Measurements from ENCODE around the gene MRPS17. TPM values are rescaled to one million over a fixed set of nuclear protein-coding genes. Genes with fewer than 3 reads are reported as not detected.

The MRPS17 gene
- total RNA-seq = 29.1 and 32.4 TPM in 2 replicates

DNA sequence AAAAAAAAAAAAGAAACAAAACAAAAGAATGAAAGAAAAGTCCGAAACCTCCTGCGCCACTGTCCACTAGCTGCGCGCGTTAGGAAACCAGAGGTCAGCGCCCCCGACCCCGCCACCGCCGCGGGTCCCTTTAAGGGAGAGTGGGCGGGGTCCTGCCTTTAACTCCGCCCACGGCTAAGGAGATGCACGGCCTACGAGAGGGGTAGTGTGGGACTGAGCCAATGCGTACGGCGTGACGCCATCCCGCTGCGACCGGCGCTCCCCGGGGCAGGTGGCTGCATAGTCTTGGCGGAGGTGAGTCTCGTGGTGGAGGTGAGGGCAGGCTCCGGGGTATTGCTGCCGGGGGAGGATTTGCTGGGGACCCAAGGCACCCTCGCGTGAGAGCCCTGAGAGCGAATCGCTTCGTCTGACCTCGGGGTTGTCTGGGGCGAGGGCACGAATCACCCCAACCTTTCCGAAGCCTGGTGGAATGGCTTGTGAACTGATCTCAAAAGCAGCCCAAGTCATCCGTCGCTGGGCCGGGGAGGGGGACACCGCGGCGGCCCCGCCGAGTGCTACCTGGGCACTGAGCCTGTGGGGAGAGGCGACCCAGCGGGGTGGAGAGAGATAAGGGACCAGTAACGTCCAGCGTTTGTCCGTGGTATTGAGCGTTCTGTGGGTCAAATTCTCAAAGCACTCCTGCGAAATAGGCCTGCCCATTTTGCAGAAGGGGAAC is at the start of gene MRPS17:
MRPS17 (plus strand) TSS at position 241 of the 715 bp plus-strand sequence. CDS start 1,319 bp downstream, outside the sequence.
- TF ChIP-seq, protein P1, sequence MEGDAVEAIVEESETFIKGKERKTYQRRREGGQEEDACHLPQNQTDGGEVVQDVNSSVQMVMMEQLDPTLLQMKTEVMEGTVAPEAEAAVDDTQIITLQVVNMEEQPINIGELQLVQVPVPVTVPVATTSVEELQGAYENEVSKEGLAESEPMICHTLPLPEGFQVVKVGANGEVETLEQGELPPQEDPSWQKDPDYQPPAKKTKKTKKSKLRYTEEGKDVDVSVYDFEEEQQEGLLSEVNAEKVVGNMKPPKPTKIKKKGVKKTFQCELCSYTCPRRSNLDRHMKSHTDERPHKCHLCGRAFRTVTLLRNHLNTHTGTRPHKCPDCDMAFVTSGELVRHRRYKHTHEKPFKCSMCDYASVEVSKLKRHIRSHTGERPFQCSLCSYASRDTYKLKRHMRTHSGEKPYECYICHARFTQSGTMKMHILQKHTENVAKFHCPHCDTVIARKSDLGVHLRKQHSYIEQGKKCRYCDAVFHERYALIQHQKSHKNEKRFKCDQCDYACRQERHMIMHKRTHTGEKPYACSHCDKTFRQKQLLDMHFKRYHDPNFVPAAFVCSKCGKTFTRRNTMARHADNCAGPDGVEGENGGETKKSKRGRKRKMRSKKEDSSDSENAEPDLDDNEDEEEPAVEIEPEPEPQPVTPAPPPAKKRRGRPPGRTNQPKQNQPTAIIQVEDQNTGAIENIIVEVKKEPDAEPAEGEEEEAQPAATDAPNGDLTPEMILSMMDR (IDR thresholded peaks at IDR 0.05; ENCODE audit: insufficient read depth, low read length, severe bottlenecking) = no peak
- peak; percentile 86 for DNase-seq (ENCODE audit: low read depth)
- no peak for FAIRE-seq
- peaks cover 10% of the 10 kb centered on the region for H3K36me3 ChIP-seq (ENCODE audit: control insufficient read depth, insufficient read depth, low read length)
- no peaks in the 10 kb centered on the region for H3K27me3 ChIP-seq (ENCODE audit: control insufficient read depth, insufficient read depth, low read length)
- H3K4me3 ChIP-seq (ENCODE audit: low read depth, low read length) = peak within 1 kb of the TSS; percentile 99

- no peak for DNase-seq (ENCODE audit: low read depth)
- FAIRE-seq = no peak
- no peak overlapping the region for H3K4me3 ChIP-seq (ENCODE audit: low read depth, low read length)
- TF ChIP-seq, protein P1 (IDR thresholded peaks at IDR 0.05; ENCODE audit: insufficient read depth, low read length, severe bottlenecking) = no peak
- H3K27me3 ChIP-seq (ENCODE audit: control insufficient read depth, insufficient read depth, low read length) = no peaks in the 10 kb centered on the region
- no peaks in the 10 kb centered on the region for H3K36me3 ChIP-seq (ENCODE audit: control insufficient read depth, insufficient read depth, low read length)
Measured at GRCh38 chr7:55903985-55904759, 47.5 kb upstream of the MRPS17 start.

GRCh38 chr7:55912748-55913158 is 38.9 kb upstream of the MRPS17 start:
- no peaks in the 10 kb centered on the region for H3K36me3 ChIP-seq (ENCODE audit: control insufficient read depth, insufficient read depth, low read length)
- TF ChIP-seq, protein P1 (IDR thresholded peaks at IDR 0.05; ENCODE audit: insufficient read depth, low read length, severe bottlenecking) = no peak
- no peak for FAIRE-seq
- H3K27me3 ChIP-seq (ENCODE audit: control insufficient read depth, insufficient read depth, low read length) = no peaks in the 10 kb centered on the region
- H3K4me3 ChIP-seq (ENCODE audit: low read depth, low read length) = no peak overlapping the region
- DNase-seq (ENCODE audit: low read depth) = no peak

GRCh38 chr7:55917771-55918170 is 33.9 kb upstream of the MRPS17 start:
- TF ChIP-seq, protein P1 (IDR thresholded peaks at IDR 0.05; ENCODE audit: insufficient read depth, low read length, severe bottlenecking) = no peak
- H3K4me3 ChIP-seq (ENCODE audit: low read depth, low read length) = no peak overlapping the region
- no peaks in the 10 kb centered on the region for H3K27me3 ChIP-seq (ENCODE audit: control insufficient read depth, insufficient read depth, low read length)
- FAIRE-seq = peak; percentile 77
- H3K36me3 ChIP-seq (ENCODE audit: control insufficient read depth, insufficient read depth, low read length) = no peaks in the 10 kb centered on the region
- DNase-seq (ENCODE audit: low read depth) = no peak

- FAIRE-seq = no peak
Measured at GRCh38 chr7:55928006-55928767, 23.5 kb upstream of the MRPS17 start.

More at GRCh38 chr7:55928006-55928767, 23.5 kb upstream of the MRPS17 start:
- no peaks in the 10 kb centered on the region for H3K27me3 ChIP-seq (ENCODE audit: control insufficient read depth, insufficient read depth, low read length)
- DNase-seq (ENCODE audit: low read depth) = no peak
- TF ChIP-seq, protein P1 (IDR thresholded peaks at IDR 0.05; ENCODE audit: insufficient read depth, low read length, severe bottlenecking) = no peak
- no peak overlapping the region for H3K4me3 ChIP-seq (ENCODE audit: low read depth, low read length)
- no peaks in the 10 kb centered on the region for H3K36me3 ChIP-seq (ENCODE audit: control insufficient read depth, insufficient read depth, low read length)
